ENCODE data around the gene CTAGE4.
"Not testable (repeated sequence)": the region's sequence is repeated elsewhere in the genome, so short reads cannot be mapped to it uniquely, and the experiment has no call there.

The CTAGE4 gene

GRCh38 chr7:144188578-144189171, 5.4 kb downstream of the CTAGE4 start:
- not testable (repeated sequence) for H3K4me1 ChIP-seq (ENCODE audit: insufficient read depth, low read length); H3K9me3 ChIP-seq (ENCODE audit: control insufficient read depth, insufficient read depth, low read length); H3K36me3 ChIP-seq (ENCODE audit: insufficient read depth, low read length); H3K9ac ChIP-seq (ENCODE audit: low read depth, low read length)

- H3K9ac ChIP-seq (ENCODE audit: low read depth, low read length); H3K9me3 ChIP-seq (ENCODE audit: control insufficient read depth, insufficient read depth, low read length); H3K4me1 ChIP-seq (ENCODE audit: insufficient read depth, low read length): not testable (repeated sequence)
Observed at GRCh38 chr7:144193782-144194181, 10.5 kb downstream of the CTAGE4 start.

GRCh38 chr7:144194453-144194852, 11.2 kb downstream of the CTAGE4 start:
- H3K9me3 ChIP-seq (ENCODE audit: control insufficient read depth, insufficient read depth, low read length); H3K4me1 ChIP-seq (ENCODE audit: insufficient read depth, low read length); H3K9ac ChIP-seq (ENCODE audit: low read depth, low read length); H3K36me3 ChIP-seq (ENCODE audit: insufficient read depth, low read length): not testable (repeated sequence)

More at GRCh38 chr7:144193782-144194181, 10.5 kb downstream of the CTAGE4 start:
- not testable (repeated sequence) for H3K36me3 ChIP-seq (ENCODE audit: insufficient read depth, low read length)

GRCh38 chr7:144195212-144195872, 12.1 kb downstream of the CTAGE4 start, which contains the start of gene ARHGEF35:
Gene ARHGEF35 (minus strand): TSS chr7:144195833. CDS start chr7:144188383, 7,450 bp downstream.
- not testable (repeated sequence) for H3K9ac ChIP-seq (ENCODE audit: low read depth, low read length); H3K36me3 ChIP-seq (ENCODE audit: insufficient read depth, low read length); H3K4me1 ChIP-seq (ENCODE audit: insufficient read depth, low read length); H3K9me3 ChIP-seq (ENCODE audit: control insufficient read depth, insufficient read depth, low read length)

- not testable (repeated sequence) for H3K4me1 ChIP-seq (ENCODE audit: insufficient read depth, low read length); H3K36me3 ChIP-seq (ENCODE audit: insufficient read depth, low read length); H3K9ac ChIP-seq (ENCODE audit: low read depth, low read length); H3K9me3 ChIP-seq (ENCODE audit: control insufficient read depth, insufficient read depth, low read length)
Observed at GRCh38 chr7:144198934-144199333, 15.7 kb downstream of the CTAGE4 start.

- H3K4me1 ChIP-seq (ENCODE audit: insufficient read depth, low read length); H3K9me3 ChIP-seq (ENCODE audit: control insufficient read depth, insufficient read depth, low read length); H3K36me3 ChIP-seq (ENCODE audit: insufficient read depth, low read length); H3K9ac ChIP-seq (ENCODE audit: low read depth, low read length): not testable (repeated sequence)
Observed at GRCh38 chr7:144201978-144202377, 18.7 kb downstream of the CTAGE4 start.

GRCh38 chr7:144203086-144203485, 19.8 kb downstream of the CTAGE4 start:
- not testable (repeated sequence) for H3K9me3 ChIP-seq (ENCODE audit: control insufficient read depth, insufficient read depth, low read length); H3K36me3 ChIP-seq (ENCODE audit: insufficient read depth, low read length); H3K9ac ChIP-seq (ENCODE audit: low read depth, low read length); H3K4me1 ChIP-seq (ENCODE audit: insufficient read depth, low read length)

GRCh38 chr7:144205306-144205705, 22.0 kb downstream of the CTAGE4 start:
- H3K9me3 ChIP-seq (ENCODE audit: control insufficient read depth, insufficient read depth, low read length); H3K36me3 ChIP-seq (ENCODE audit: insufficient read depth, low read length); H3K9ac ChIP-seq (ENCODE audit: low read depth, low read length); H3K4me1 ChIP-seq (ENCODE audit: insufficient read depth, low read length): not testable (repeated sequence)

- H3K9me3 ChIP-seq (ENCODE audit: control insufficient read depth, insufficient read depth, low read length); H3K4me1 ChIP-seq (ENCODE audit: insufficient read depth, low read length); H3K9ac ChIP-seq (ENCODE audit: low read depth, low read length); H3K36me3 ChIP-seq (ENCODE audit: insufficient read depth, low read length): not testable (repeated sequence)
Observed at GRCh38 chr7:144217200-144217599, 33.9 kb downstream of the CTAGE4 start.

- not testable (repeated sequence) for H3K9me3 ChIP-seq (ENCODE audit: control insufficient read depth, insufficient read depth, low read length); H3K36me3 ChIP-seq (ENCODE audit: insufficient read depth, low read length); H3K9ac ChIP-seq (ENCODE audit: low read depth, low read length); H3K4me1 ChIP-seq (ENCODE audit: insufficient read depth, low read length)
Observed at GRCh38 chr7:144218581-144218980, 35.3 kb downstream of the CTAGE4 start.

- not testable (repeated sequence) for H3K9me3 ChIP-seq (ENCODE audit: control insufficient read depth, insufficient read depth, low read length); H3K4me1 ChIP-seq (ENCODE audit: insufficient read depth, low read length)
Observed at GRCh38 chr7:144219149-144219548, 35.9 kb downstream of the CTAGE4 start.

GRCh38 chr7:144220531-144220930, 37.3 kb downstream of the CTAGE4 start:
- H3K4me1 ChIP-seq (ENCODE audit: insufficient read depth, low read length); H3K36me3 ChIP-seq (ENCODE audit: insufficient read depth, low read length); H3K9ac ChIP-seq (ENCODE audit: low read depth, low read length); H3K9me3 ChIP-seq (ENCODE audit: control insufficient read depth, insufficient read depth, low read length): not testable (repeated sequence)

More at GRCh38 chr7:144219149-144219548, 35.9 kb downstream of the CTAGE4 start:
- H3K36me3 ChIP-seq (ENCODE audit: insufficient read depth, low read length); H3K9ac ChIP-seq (ENCODE audit: low read depth, low read length): not testable (repeated sequence)

- not testable (repeated sequence) for H3K36me3 ChIP-seq (ENCODE audit: insufficient read depth, low read length); H3K9ac ChIP-seq (ENCODE audit: low read depth, low read length); H3K9me3 ChIP-seq (ENCODE audit: control insufficient read depth, insufficient read depth, low read length); H3K4me1 ChIP-seq (ENCODE audit: insufficient read depth, low read length)
Observed at GRCh38 chr7:144223675-144224074, 40.4 kb downstream of the CTAGE4 start.

- H3K9ac ChIP-seq (ENCODE audit: low read depth, low read length); H3K9me3 ChIP-seq (ENCODE audit: control insufficient read depth, insufficient read depth, low read length); H3K36me3 ChIP-seq (ENCODE audit: insufficient read depth, low read length); H3K4me1 ChIP-seq (ENCODE audit: insufficient read depth, low read length): not testable (repeated sequence)
Observed at GRCh38 chr7:144226866-144227265, 43.6 kb downstream of the CTAGE4 start.

- not testable (repeated sequence) for H3K9me3 ChIP-seq (ENCODE audit: control insufficient read depth, insufficient read depth, low read length); H3K36me3 ChIP-seq (ENCODE audit: insufficient read depth, low read length); H3K9ac ChIP-seq (ENCODE audit: low read depth, low read length); H3K4me1 ChIP-seq (ENCODE audit: insufficient read depth, low read length)
Observed at GRCh38 chr7:144228810-144229209, 45.5 kb downstream of the CTAGE4 start.

Measured in ES-I3 (cell line).